Measurements from ENCODE around the gene SART1. TPM values are rescaled to one million over a fixed set of nuclear protein-coding genes. Genes with fewer than 3 reads are reported as not detected.

The SART1 gene
- total and polyA plus RNA-seq, 4 donors, result 13.6 to 24.3 (median 15.1) TPM

GRCh38 chr11:65953471-65953870, 8.1 kb upstream of the SART1 start:
- TF ChIP-seq SP1 (IDR thresholded peaks at IDR 0.05) (no peak), GABPA (IDR thresholded peaks at IDR 0.05 in 1 of 2, conservative IDR thresholded peaks at IDR 0.05 in 1 of 2) (no peak), MAX (IDR thresholded peaks at IDR 0.05) (no peak), FOXA2 (IDR thresholded peaks at IDR 0.05) (no peak), YY1 (IDR thresholded peaks at IDR 0.05) (no peak), HNF4G (IDR thresholded peaks at IDR 0.05) (no peak), TAF1 (conservative IDR thresholded peaks at IDR 0.05) (no peak), FOXA1 (IDR thresholded peaks at IDR 0.05) (no peak), HNF4A (conservative IDR thresholded peaks at IDR 0.05) (no peak), RXRA (IDR thresholded peaks at IDR 0.05) (no peak), EGR1 (IDR thresholded peaks at IDR 0.05; ENCODE audit: low read depth in 2 of 2) (no peak), REST (IDR thresholded peaks at IDR 0.05) (no peak), RAD21 (IDR thresholded peaks at IDR 0.05) (no peak), JUND (IDR thresholded peaks at IDR 0.05) (no peak), NR2F2 (IDR thresholded peaks at IDR 0.05) (no peak)
- TF ChIP-seq, protein P1, sequence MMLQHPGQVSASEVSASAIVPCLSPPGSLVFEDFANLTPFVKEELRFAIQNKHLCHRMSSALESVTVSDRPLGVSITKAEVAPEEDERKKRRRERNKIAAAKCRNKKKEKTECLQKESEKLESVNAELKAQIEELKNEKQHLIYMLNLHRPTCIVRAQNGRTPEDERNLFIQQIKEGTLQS (IDR thresholded peaks at IDR 0.05), result no peak
- TF ChIP-seq, protein P2, sequence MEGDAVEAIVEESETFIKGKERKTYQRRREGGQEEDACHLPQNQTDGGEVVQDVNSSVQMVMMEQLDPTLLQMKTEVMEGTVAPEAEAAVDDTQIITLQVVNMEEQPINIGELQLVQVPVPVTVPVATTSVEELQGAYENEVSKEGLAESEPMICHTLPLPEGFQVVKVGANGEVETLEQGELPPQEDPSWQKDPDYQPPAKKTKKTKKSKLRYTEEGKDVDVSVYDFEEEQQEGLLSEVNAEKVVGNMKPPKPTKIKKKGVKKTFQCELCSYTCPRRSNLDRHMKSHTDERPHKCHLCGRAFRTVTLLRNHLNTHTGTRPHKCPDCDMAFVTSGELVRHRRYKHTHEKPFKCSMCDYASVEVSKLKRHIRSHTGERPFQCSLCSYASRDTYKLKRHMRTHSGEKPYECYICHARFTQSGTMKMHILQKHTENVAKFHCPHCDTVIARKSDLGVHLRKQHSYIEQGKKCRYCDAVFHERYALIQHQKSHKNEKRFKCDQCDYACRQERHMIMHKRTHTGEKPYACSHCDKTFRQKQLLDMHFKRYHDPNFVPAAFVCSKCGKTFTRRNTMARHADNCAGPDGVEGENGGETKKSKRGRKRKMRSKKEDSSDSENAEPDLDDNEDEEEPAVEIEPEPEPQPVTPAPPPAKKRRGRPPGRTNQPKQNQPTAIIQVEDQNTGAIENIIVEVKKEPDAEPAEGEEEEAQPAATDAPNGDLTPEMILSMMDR (IDR thresholded peaks at IDR 0.05; ENCODE audit: low read depth, low read length, missing input control), result no peak
- TF ChIP-seq, protein P3, sequence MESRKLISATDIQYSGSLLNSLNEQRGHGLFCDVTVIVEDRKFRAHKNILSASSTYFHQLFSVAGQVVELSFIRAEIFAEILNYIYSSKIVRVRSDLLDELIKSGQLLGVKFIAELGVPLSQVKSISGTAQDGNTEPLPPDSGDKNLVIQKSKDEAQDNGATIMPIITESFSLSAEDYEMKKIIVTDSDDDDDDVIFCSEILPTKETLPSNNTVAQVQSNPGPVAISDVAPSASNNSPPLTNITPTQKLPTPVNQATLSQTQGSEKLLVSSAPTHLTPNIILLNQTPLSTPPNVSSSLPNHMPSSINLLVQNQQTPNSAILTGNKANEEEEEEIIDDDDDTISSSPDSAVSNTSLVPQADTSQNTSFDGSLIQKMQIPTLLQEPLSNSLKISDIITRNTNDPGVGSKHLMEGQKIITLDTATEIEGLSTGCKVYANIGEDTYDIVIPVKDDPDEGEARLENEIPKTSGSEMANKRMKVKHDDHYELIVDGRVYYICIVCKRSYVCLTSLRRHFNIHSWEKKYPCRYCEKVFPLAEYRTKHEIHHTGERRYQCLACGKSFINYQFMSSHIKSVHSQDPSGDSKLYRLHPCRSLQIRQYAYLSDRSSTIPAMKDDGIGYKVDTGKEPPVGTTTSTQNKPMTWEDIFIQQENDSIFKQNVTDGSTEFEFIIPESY (IDR thresholded peaks at IDR 0.05), result no peak
- no peak for DNase-seq (ENCODE audit: low spot score)
- H3K4me3 ChIP-seq (ENCODE audit: low read depth in 1 of 3, low read length in 3 of 3), result no peak overlapping the region
- H3K9ac ChIP-seq (ENCODE audit: low read depth in 1 of 2, low read length in 2 of 2), result no peak overlapping the region
- no peaks in the 10 kb centered on the region for H3K27me3 ChIP-seq (ENCODE audit: control insufficient read depth in 4 of 4, insufficient read depth in 4 of 4, low read length in 3 of 4)
- H3K36me3 ChIP-seq (ENCODE audit: control insufficient read depth in 4 of 4, insufficient read depth in 3 of 4, low read depth in 1 of 4, low read length in 3 of 4), result no peaks in the 10 kb centered on the region
- no peak overlapping the region for H3K27ac ChIP-seq (ENCODE audit: low read depth in 1 of 2, low read length in 2 of 2)
- H3K4me1 ChIP-seq (ENCODE audit: control insufficient read depth in 4 of 4, insufficient read depth in 4 of 4, low read length in 3 of 4), result peaks cover 3 to 9% (median 4%) of the 10 kb centered on the region in 4 donors
- H3K9me3 ChIP-seq (ENCODE audit: control insufficient read depth in 4 of 4, low read length in 3 of 4), result no peaks in the 10 kb centered on the region
- 95% methylated on average over 20 of the region's 20 CpGs for WGBS
